IPS-18c (cell line): ENCODE measurements around the gene PHB1.
"Not testable (repeated sequence)": the region's sequence is repeated elsewhere in the genome, so short reads cannot be mapped to it uniquely, and the experiment has no call there.

Experiments
- H3K4me3 ChIP-seq: 2 replicates; pipeline ENCODE4 v1.7.0; 2013; ENCODE audit warnings: low read depth, mild to moderate bottlenecking, low read length, moderate library complexity; ENCODE audit not compliant: insufficient read depth
- H3K9me3 ChIP-seq: one replicate; pipeline ENCODE4 v1.6.1; 2013; ENCODE audit warnings: mild to moderate bottlenecking, low read length, moderate library complexity; ENCODE audit not compliant: control insufficient read depth, insufficient read depth

Gene PHB1

DNA sequence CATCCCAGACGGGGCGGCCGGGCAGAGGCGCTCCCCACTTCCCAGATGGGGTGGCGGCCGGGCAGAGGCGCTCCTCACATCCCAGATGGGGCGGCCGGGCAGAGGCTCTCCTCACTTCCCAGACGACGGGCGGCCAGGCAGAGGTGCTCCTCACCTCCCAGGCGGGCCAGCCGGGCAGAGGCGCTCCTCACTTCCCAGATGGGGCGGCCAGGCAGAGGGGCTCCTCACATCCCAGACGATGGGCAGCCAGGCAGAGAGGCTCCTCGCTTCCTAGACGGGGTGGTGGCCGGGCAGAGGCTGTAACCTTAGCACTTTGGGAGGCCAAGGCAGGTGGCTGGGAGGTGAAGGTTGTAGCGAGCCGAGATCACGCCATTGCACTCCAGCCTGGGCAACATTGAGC, 5.1 kb upstream of the PHB1 start:
- H3K4me3 ChIP-seq, H3K9me3 ChIP-seq: not testable (repeated sequence)

DNA sequence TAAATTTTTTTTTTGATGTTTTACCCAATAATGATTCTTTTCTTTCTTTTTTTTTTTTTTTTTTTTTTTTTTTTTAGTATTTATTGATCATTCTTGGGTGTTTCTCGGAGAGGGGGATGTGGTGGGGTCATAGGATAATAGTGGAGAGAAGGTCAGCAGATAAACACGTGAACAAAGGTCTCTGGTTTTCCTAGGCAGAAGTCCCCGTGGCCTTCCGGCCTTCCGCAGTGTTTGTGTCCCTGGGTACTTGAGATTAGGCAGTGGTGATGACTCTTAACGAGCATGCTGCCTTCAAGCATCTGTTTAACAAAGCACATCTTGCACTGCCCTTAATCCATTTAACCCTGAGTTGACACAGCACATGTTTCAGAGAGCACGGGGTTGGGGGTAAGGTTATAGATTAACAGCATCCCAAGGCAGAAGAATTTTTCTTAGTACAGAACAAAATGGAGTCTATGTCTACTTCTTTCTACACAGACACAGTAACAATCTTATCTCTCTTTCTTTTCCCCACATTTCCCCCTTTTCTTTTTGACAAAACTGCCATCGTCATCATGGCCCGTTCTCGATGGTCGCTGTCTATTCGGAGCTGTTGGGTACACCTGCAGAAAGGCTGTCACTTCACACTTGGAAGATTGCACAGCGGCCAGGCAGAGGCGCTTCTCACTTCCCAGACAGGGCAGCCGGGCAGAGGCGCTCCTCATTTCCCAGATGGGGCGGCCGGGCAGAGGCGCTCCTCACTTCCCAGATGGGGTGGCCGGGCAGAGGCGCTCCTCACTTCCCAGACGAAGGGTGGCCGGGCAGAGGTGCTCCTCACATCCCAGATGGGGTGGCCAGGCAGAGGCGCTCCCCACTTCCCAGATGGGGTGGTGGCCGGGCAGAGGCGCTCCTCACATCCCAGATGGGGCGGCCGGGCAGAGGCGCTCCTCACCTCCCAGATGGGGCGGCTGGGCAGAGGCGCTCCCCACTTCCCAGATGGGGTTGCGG, 4.4 kb upstream of the PHB1 start:
- H3K4me3 ChIP-seq, H3K9me3 ChIP-seq: not testable (repeated sequence)

- peak overlapping the region; percentile 55 for H3K4me3 ChIP-seq
Observed at GRCh38 chr17:49414271-49414621, 436 bp downstream of the PHB1 start.

DNA sequence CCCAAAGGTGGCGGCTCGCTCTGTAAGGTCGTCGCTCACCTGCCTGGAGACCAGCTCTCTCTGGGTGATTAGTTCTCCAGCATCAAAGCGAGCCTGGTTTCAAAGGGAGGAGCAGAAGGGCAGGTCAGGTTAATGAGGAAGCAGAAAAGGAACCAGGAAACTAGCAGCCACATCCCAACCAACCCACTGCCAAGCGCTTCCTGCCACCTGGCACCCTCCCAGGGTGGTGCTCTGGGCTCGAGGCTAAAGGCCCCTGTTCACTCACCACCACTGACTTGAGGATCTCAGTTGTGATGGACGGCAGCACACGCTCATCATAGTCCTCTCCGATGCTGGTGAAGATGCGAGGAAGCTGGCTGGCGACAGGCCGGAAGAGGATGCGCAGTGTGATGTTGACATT, 5.6 kb downstream of the PHB1 start:
- Histone ChIP-seq H3K4me3 (no peak overlapping the region), H3K9me3 (no peaks in the 10 kb centered on the region)

More at GRCh38 chr17:49414271-49414621, 436 bp downstream of the PHB1 start:
- H3K9me3 ChIP-seq = peaks cover 2% of the 10 kb centered on the region

GRCh38 chr17:49407981-49408501, 6.6 kb downstream of the PHB1 start:
- H3K4me3 ChIP-seq = no peak overlapping the region
- no peaks in the 10 kb centered on the region for H3K9me3 ChIP-seq

DNA sequence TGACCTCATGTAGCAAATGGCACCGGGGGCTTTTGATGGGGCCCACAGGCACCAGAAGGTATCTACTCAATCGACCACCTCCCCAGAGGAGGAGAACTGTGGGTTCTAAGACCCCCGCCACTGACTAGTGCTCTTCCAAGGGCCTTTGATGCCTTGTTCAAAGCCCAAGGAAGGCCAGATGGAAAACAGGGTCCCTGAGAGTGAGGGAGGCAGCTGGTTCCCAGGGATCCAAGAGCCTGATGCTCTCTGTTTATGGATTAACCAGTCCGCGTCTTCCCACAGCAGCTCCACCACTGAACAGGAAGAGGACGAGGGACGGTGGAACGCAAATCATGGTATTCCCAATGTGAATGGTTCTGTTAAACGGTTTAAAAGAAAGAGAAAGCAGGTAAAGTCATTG, 7.6 kb downstream of the PHB1 start:
- H3K9me3 ChIP-seq = no peaks in the 10 kb centered on the region
- H3K4me3 ChIP-seq = no peak overlapping the region

DNA sequence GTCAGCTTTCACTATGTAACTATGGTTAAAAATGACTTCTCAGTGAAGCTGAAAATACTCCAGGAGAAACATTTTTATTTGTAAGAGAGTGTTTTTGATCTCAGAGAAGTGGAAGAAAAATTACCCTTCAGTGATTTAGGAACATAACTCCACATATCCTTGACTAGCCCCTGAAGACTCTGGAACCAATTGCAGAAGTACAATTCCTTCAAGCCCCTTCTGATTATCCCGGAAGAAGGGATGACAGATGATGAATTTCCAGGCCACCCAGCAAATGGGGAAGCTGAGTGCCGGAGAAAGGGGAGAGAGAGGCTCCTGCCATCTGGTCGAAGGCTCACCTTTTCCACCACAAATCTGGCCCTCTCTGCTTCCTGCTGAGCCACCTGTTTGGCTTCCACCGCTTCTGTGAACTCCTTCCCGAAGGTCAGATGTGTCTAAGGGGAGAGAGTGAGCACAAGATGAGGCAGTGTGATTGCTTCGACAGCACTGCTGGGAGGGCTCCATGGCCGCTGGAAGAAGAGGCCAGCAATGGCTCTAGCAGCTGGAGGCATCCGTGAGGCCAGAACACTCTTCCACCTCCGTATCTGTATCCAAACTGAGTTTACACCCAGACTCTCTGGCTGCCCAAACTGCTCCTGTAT, 8.1 kb downstream of the PHB1 start:
- H3K9me3 ChIP-seq = no peaks in the 10 kb centered on the region
- H3K4me3 ChIP-seq = no peak overlapping the region

- H3K4me3 ChIP-seq = no peak overlapping the region
- H3K9me3 ChIP-seq = no peaks in the 10 kb centered on the region
Observed at GRCh38 chr17:49404906-49405305, 9.8 kb downstream of the PHB1 start.

GRCh38 chr17:49404361-49404760, 10.3 kb downstream of the PHB1 start:
- H3K4me3 ChIP-seq = no peak overlapping the region
- H3K9me3 ChIP-seq = no peaks in the 10 kb centered on the region

- Histone ChIP-seq H3K4me3 (no peak overlapping the region), H3K9me3 (no peaks in the 10 kb centered on the region)
Observed at GRCh38 chr17:49403514-49404289, 11.0 kb downstream of the PHB1 start.

DNA sequence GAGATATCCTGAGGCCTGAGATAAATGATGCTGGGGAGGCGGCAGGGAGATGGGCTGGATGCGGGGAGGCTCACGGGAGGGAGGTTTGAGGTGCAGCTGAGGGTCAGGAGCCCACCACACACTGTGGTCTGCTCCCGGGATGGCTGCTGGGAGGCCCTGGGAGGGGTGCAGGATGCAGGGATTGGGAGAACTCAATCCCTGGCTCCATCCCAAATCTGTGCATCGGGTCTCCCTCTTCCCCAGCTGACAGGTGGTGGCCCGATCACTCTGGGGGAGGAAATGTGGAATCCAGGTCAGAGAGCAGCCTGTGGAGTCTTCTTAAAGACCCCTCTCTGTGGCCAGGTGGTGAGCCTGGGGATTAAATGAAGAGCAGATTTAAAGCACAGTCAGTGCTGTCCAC, 12.0 kb downstream of the PHB1 start:
- Histone ChIP-seq H3K9me3 (no peaks in the 10 kb centered on the region), H3K4me3 (no peak overlapping the region)

DNA sequence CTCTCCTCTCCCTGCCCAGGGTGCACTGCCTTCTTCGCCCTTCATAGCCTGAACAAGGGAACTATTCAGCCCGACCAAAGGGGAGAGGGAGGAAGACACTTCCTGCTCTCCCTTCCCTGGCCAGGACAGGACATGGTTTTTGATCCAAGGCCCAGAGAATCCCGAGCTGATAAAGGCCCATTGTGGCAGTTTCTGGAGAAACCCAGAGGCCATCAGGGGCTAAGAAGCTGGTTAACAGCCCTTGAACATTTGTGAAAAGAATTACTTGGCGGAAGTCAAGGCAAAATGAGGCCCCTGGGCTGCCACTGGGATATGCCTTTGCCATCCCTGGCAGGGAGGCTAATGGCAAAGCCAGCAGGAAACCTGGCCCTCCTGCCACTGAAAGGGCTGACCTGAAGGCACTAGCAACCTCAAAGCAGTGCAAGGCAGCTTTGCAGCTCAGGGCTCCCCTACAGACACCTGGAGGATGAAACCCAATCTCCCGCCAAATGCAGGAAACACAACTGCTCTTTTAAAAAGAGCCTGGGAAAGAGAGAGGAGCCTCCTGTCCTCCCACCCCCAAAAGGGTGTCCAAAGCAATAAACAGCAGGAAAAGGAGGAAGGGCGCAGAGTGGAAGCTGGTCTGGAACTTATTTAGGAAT, 12.6 kb downstream of the PHB1 start:
- Histone ChIP-seq H3K4me3 (no peak overlapping the region), H3K9me3 (no peaks in the 10 kb centered on the region)

DNA sequence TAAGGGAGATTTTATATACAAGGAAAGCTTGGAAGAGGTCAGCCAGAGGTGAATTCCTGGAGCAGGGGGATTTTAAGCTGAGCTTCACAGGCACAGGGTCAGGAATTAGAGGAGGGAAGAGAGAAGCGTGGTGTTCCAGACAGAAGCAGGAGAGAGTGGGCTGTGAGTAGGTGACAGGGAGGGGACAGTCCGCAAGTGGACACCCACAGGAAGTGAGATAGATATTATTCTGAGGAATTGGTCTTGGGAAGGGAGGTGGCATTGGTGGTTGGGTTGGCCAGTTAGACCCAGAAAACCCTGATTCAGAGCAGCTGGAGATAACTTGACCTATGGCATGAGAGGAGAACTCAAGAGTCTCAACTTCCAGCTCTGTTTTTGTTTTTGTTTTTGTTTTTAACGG, 14.7 kb downstream of the PHB1 start:
- no peak overlapping the region for H3K4me3 ChIP-seq
- peaks cover 2% of the 10 kb centered on the region for H3K9me3 ChIP-seq

GRCh38 chr17:49397586-49397985, 17.1 kb downstream of the PHB1 start:
- H3K4me3 ChIP-seq = no peak overlapping the region
- H3K9me3 ChIP-seq = peaks cover 2% of the 10 kb centered on the region

DNA sequence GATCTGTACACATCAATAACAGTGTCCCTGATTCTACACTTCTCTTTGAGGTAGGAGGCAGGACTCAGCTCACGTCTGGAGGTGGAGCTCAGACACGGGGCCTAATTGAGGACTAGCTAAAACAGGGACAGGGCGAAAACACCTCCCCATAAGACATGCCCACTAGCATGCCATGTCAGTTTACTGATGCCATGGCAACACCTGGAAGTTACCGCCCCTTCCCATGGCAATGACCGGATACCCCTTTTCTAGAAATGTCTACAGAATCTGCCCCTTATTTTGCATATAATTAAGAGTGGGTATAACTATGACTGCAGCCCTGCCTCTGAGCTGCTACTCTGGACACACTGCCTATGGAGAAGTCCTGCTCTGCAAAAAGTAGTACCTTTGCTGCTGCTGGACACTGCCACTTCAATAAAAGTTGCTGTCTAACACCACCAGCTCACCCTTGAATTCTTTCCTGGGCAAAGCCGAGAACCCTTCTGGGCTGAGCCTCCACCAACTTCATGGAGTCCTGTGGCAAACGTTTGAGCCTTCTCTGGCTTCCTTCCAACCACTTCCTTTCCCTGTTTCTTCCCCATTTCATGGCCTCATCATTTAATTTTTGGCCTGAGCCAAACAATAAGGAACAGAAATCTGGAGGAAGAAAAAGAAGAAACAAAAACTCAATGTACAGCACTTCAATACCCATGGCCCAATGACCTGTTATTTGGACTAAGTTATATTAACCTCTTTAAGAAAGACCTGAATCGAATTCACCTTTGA, 21.0 kb downstream of the PHB1 start:
- H3K4me3 ChIP-seq = no peak overlapping the region
- H3K9me3 ChIP-seq = peaks cover 2% of the 10 kb centered on the region

DNA sequence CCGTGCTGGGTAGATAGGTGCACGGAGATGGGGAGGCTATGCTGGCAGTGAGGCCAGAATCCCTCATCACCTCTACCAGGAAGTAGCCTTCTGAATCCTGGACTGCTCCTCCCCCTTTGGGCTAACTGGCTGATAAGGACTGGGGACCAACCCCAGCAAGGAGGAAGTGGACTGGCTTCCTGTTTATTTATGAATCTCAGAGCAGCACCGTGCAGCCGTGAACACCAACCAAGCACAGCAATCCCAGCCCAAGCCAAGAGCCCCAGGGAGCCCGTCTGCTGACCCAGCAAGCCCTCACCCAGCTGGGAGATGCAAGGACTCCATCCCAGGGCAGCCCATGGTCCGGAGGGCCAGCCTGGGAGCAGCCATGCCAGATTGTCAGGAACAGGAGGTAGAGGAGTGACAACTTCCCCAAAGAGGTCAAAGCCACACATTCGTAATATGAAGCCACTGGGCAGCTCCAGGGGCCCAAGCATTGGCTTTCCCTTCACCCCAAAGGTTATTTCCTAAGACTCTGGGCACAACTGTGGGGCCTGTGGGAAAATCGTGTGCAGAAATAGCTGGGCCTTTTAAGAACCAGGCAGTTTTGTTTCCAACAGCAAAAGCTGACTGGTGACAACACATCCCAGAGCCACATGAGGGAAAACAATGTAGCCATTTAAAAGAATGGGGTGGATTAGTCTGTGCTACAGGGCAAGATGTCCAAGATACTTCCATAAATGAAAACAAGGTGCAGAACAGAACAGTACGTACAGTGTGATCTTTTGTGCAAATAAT, 23.9 kb downstream of the PHB1 start:
- no peak overlapping the region for H3K4me3 ChIP-seq
- no peaks in the 10 kb centered on the region for H3K9me3 ChIP-seq
